ENCODE results near the gene SLC8A1.
A peak's percentile ranks its signal among the peaks of the same experiment; 100 is the strongest.

SLC8A1 gene

DNA sequence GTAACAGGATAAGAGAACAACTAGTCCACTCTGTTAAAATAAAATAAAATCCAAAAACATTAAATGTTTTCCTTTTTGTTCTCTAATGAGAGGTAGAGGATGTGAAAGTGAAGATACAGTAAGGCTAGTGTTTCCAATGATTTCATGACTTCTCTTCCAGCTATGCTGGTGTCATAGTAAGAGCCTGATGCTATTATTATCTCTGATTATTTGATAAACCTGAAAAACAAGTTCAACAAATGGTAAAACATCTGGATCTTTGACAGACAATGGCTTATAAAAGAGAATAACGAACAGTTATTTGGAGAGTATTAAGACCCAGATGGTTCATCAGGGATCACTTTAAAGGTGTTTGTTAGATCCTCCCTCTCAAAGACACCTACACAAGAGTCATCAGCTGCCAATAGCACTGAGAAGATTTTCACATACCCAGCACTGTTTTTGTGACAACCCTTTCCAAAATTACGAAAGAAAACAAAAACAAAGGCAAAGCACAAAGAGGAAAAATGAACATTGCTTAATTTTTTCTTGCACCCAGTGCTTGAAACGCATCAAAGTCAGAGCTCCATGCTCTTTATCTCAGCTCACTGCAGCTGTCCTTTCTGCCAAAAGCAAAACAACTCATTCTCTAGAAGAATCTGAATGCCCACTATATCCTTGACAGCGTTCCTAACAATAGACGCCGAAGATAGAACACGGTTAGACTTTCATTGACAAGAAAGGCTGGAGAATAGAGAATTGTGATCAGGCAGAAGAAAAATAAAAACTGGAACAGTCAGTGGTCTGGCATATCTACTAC lies 168.6 kb downstream of the SLC8A1 start:
- no peaks in the 10 kb centered on the region for H3K9me3 ChIP-seq (ENCODE audit: control insufficient read depth in 1 of 2, low read length in 2 of 2)
- no peaks in the 10 kb centered on the region for H3K27me3 ChIP-seq (ENCODE audit: low read depth, low read length)
- H3K27ac ChIP-seq (ENCODE audit: low read length) = peak overlapping the region; percentile 83
- H3K4me1 ChIP-seq (ENCODE audit: control insufficient read depth in 1 of 2, insufficient read depth in 2 of 2, low read length in 2 of 2) = peaks cover 6 to 28% of the 10 kb centered on the region in 2 donors
- H3K36me3 ChIP-seq (ENCODE audit: control insufficient read depth in 1 of 2, insufficient read depth in 2 of 2, low read length in 2 of 2) = no peaks in the 10 kb centered on the region
- peak overlapping the region; percentile 34 to 61 for H3K4me3 ChIP-seq (ENCODE audit: low read depth in 1 of 2, low read length in 2 of 2)

DNA sequence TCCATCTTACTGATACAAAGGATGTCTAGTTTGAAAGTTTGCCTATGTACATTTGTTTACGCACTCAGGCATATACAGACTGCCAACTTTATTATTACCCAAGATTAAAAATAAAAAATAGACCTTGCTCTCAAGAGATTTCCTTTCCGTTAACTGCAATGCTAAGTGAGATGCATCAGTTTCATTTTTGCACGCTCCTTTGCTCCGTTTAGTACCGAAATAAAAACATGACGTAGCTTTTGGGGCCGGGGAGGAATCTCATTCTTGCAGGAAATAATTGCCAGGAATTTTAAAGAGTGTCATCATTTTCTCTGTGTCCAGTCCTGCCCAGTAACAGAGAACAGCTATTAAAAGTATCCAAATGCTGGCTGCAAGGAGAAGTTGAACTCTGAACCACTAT lies 169.5 kb downstream of the SLC8A1 start:
- Histone ChIP-seq H3K4me3 (ENCODE audit: low read depth in 1 of 2, low read length in 2 of 2) (peak overlapping the region; percentile 34 to 61), H3K27me3 (ENCODE audit: low read depth, low read length) (no peaks in the 10 kb centered on the region), H3K27ac (ENCODE audit: low read length) (peak overlapping the region; percentile 83), H3K36me3 (ENCODE audit: control insufficient read depth in 1 of 2, insufficient read depth in 2 of 2, low read length in 2 of 2) (no peaks in the 10 kb centered on the region), H3K9me3 (ENCODE audit: control insufficient read depth in 1 of 2, low read length in 2 of 2) (no peaks in the 10 kb centered on the region), H3K4me1 (ENCODE audit: control insufficient read depth in 1 of 2, insufficient read depth in 2 of 2, low read length in 2 of 2) (peaks cover 6 to 23% of the 10 kb centered on the region in 2 donors)

DNA sequence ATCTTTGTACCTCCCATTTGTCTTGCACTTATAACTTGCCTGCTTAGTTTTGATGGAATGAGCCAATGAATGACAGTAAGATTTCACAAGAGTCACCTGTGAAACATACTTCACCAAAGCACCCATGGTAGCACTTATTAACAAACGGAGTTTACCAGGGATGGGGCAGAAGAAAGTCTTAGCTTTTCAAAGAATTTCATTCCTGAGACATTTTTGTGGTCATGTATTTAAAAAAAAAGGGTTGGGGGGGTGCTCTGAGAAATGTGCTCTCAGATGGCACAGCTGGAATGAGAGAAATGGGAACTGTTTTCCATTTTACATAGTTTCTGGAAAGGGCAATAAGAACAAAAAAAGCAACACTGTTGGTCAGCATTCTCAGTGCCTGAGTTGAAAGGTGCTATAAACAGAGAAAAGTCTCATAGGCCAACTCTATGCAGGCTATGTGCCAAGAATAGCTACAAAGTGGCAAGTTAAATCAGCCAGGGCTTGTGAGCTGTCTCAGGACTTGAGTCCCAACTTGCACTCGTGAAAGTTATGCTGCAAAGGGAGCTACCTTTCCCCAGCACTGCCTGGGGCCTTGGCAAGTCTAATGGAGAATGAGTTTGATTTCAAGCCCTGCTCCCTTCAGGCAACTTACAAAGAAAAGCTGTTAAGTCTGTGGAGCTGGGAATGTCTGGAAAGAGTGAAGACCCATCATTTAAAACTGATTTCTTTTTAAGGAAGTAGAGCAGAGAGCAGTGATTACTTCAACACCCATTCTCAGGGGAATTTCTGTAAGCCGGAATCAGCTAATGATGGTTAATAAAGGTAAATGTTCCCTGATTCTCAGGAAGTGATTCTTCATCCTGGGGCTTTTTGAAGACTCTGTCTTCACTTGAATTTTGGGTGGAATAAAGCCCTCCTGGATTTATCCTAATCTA lies 170.6 kb downstream of the SLC8A1 start:
- peak overlapping the region in 1 of 2 donors; percentile 61 for H3K4me3 ChIP-seq (ENCODE audit: low read depth in 1 of 2, low read length in 2 of 2)
- H3K36me3 ChIP-seq (ENCODE audit: control insufficient read depth in 1 of 2, insufficient read depth in 2 of 2, low read length in 2 of 2) = no peaks in the 10 kb centered on the region
- H3K27me3 ChIP-seq (ENCODE audit: low read depth, low read length) = no peaks in the 10 kb centered on the region
- H3K9me3 ChIP-seq (ENCODE audit: control insufficient read depth in 1 of 2, low read length in 2 of 2) = no peaks in the 10 kb centered on the region
- H3K27ac ChIP-seq (ENCODE audit: low read length) = peak overlapping the region; percentile 83
- peaks cover 6 to 18% of the 10 kb centered on the region in 2 donors for H3K4me1 ChIP-seq (ENCODE audit: control insufficient read depth in 1 of 2, insufficient read depth in 2 of 2, low read length in 2 of 2)

DNA sequence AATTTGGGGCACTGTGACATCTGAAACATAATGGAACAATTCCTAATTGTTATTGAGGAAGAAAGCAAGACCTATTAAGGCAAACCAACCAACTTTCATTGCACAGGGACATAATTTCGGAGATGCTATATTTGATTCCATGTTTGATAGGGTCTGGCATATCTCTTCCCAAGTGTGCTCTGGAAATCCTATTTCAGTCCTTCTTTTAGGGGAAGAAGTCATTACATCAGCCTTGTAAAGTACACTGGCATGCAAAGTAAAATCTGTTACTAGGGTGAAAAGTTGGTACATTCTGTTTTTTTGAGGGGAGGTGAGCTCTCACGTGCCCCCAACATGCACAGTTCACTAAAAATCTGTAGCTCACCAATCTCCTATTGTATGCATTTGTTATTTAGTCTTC lies 172.4 kb downstream of the SLC8A1 start:
- Histone ChIP-seq H3K4me1 (ENCODE audit: control insufficient read depth in 1 of 2, insufficient read depth in 2 of 2, low read length in 2 of 2) (peaks cover 6 to 14% of the 10 kb centered on the region in 2 donors), H3K4me3 (ENCODE audit: low read depth in 1 of 2, low read length in 2 of 2) (peak overlapping the region; percentile 28 to 46), H3K9me3 (ENCODE audit: control insufficient read depth in 1 of 2, low read length in 2 of 2) (no peaks in the 10 kb centered on the region), H3K27ac (ENCODE audit: low read length) (peak overlapping the region; percentile 30), H3K27me3 (ENCODE audit: low read depth, low read length) (no peaks in the 10 kb centered on the region), H3K36me3 (ENCODE audit: control insufficient read depth in 1 of 2, insufficient read depth in 2 of 2, low read length in 2 of 2) (no peaks in the 10 kb centered on the region)

DNA sequence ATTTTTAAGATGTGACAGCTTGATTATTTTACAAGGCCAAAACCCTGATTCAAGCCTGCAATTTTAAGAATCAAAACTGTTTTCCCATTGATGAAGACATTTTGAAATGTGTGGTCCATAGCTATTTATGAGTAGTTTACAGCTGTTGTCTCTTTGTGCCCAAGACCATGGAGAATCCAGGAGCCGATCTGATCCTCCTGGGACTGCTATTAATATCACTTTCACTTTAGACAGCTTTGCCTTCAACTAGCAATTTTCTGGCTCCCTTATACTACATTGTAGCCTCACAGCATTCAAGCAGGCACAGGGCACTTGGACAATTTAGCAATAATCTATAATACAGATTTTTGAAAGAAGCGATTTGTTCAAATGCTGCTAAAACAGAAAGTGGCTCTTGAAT lies 172.9 kb downstream of the SLC8A1 start:
- peak overlapping the region; percentile 30 for H3K27ac ChIP-seq (ENCODE audit: low read length)
- H3K36me3 ChIP-seq (ENCODE audit: control insufficient read depth in 1 of 2, insufficient read depth in 2 of 2, low read length in 2 of 2) = no peaks in the 10 kb centered on the region

DNA sequence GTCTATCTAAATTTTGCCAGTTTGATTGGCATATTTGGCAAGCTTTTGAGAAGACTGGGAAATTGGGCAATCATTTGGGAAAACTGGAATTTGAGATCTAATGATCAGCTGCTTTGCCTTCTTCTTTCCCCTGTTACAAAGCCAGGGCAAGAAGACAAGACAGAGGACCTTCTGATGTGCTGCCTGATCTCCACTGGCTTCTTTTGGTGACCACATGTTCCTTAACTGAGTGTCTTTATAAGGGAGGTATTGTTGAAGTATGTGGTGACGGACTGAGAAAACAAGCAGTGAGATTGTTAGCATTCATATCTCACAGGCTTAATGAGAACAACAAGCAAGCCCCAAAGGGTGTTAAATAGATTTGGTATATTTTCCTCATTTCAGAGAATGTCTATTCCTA lies 175.8 kb downstream of the SLC8A1 start:
- Histone ChIP-seq H3K27ac (ENCODE audit: low read length) (no peak overlapping the region), H3K4me1 (ENCODE audit: control insufficient read depth in 1 of 2, insufficient read depth in 2 of 2, low read length in 2 of 2) (peaks cover 4 to 19% of the 10 kb centered on the region in 2 donors), H3K36me3 (ENCODE audit: control insufficient read depth in 1 of 2, insufficient read depth in 2 of 2, low read length in 2 of 2) (no peaks in the 10 kb centered on the region), H3K9me3 (ENCODE audit: control insufficient read depth in 1 of 2, low read length in 2 of 2) (no peaks in the 10 kb centered on the region), H3K4me3 (ENCODE audit: low read depth in 1 of 2, low read length in 2 of 2) (no peak overlapping the region), H3K27me3 (ENCODE audit: low read depth, low read length) (no peaks in the 10 kb centered on the region)

More for the DNA sequence above, 172.9 kb downstream of the SLC8A1 start:
- no peaks in the 10 kb centered on the region for H3K9me3 ChIP-seq (ENCODE audit: control insufficient read depth in 1 of 2, low read length in 2 of 2)
- H3K27me3 ChIP-seq (ENCODE audit: low read depth, low read length) = no peaks in the 10 kb centered on the region
- H3K4me3 ChIP-seq (ENCODE audit: low read depth in 1 of 2, low read length in 2 of 2) = peak overlapping the region; percentile 28 to 46
- H3K4me1 ChIP-seq (ENCODE audit: control insufficient read depth in 1 of 2, insufficient read depth in 2 of 2, low read length in 2 of 2) = peaks cover 6 to 18% of the 10 kb centered on the region in 2 donors

DNA sequence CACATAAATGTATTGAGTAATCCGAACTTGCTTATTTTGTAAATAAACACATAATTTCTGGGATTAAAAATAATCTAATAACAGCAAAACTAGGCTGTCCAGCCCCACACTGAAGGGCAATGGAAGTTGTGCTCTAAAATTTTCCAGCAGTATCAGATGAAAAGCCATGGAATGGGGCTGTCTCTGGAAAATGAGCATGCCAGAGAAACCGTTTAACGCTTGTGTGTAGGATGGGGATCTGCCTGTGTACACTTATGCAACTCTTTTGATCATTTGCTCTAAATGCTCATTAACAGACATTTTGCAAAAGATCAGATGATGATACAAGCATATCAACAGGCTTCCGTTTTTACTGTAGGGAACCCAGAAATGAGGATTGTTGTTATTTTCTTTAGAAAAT lies 177.6 kb downstream of the SLC8A1 start:
- H3K27me3 ChIP-seq (ENCODE audit: low read depth, low read length) = no peaks in the 10 kb centered on the region
- no peaks in the 10 kb centered on the region for H3K9me3 ChIP-seq (ENCODE audit: control insufficient read depth in 1 of 2, low read length in 2 of 2)
- no peak overlapping the region for H3K27ac ChIP-seq (ENCODE audit: low read length)
- H3K4me3 ChIP-seq (ENCODE audit: low read depth in 1 of 2, low read length in 2 of 2) = no peak overlapping the region
- H3K4me1 ChIP-seq (ENCODE audit: control insufficient read depth in 1 of 2, insufficient read depth in 2 of 2, low read length in 2 of 2) = peaks cover 0 to 16% of the 10 kb centered on the region in 2 donors
- no peaks in the 10 kb centered on the region for H3K36me3 ChIP-seq (ENCODE audit: control insufficient read depth in 1 of 2, insufficient read depth in 2 of 2, low read length in 2 of 2)

DNA sequence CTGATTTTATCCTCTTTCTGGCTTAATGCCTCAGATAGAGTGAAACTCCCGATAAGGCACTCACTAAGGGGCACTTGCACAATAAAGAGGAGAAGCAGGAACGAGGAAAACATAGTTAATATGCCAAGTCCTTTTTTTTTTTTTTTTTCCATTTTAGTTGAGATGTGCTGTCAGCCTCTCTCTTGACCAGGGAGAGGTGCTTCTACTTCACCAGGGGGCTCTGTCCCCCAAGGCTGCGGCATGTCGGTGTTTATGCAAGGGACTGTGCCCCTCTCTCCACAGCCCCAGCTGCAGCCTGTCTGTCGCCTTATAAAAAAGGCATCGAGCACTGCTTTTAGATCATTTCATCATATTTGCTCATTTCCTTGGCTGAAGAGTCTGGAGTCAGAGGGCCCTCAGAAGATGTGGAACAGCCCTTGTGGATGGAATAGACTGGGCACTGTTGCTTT lies 178.1 kb downstream of the SLC8A1 start:
- H3K4me1 ChIP-seq (ENCODE audit: control insufficient read depth in 1 of 2, insufficient read depth in 2 of 2, low read length in 2 of 2) = peaks cover 0 to 16% of the 10 kb centered on the region in 2 donors

DNA sequence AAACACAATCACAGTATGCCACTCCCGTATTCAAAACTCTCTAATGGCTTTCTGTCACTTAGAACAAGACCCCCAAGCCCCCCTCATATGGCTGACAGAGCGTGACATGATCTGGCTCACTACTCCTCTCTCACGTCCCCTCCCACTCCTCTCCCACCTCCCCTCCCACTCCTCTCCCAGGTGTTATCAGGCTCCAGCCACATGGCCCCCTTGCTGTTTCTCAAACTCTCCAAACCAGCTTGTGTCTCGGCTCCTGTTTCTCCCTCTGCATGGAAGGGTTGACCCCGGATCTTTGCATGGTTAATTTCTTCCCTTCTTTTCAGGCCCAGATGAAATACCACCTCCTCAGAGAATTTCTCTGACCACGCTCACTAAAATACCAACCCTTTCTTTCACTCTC lies 180.8 kb downstream of the SLC8A1 start:
- H3K27ac ChIP-seq (ENCODE audit: low read length) = no peak overlapping the region

More for the DNA sequence above, 178.1 kb downstream of the SLC8A1 start:
- H3K9me3 ChIP-seq (ENCODE audit: control insufficient read depth in 1 of 2, low read length in 2 of 2) = no peaks in the 10 kb centered on the region
- H3K27ac ChIP-seq (ENCODE audit: low read length) = no peak overlapping the region
- no peak overlapping the region for H3K4me3 ChIP-seq (ENCODE audit: low read depth in 1 of 2, low read length in 2 of 2)
- H3K27me3 ChIP-seq (ENCODE audit: low read depth, low read length) = no peaks in the 10 kb centered on the region
- no peaks in the 10 kb centered on the region for H3K36me3 ChIP-seq (ENCODE audit: control insufficient read depth in 1 of 2, insufficient read depth in 2 of 2, low read length in 2 of 2)

DNA sequence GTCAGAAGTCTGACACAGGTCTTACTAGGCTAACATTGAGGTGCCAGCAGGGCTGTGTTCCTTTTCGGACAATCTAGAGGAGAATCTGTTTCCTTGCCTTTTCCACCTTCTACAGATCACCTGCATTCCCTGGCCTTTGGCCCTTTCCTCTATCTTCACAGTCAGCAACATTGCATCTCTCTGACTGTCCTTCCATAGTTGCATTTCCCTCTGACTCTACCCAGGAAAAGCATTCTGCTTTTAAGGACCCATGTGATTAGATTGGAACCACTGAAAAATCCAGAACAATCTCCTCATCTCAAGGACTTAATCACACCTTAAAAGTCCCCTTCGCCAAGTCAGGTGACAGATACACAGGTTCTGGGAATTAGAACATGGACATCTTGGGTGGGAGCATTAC lies 181.5 kb downstream of the SLC8A1 start:
- no peaks in the 10 kb centered on the region for H3K9me3 ChIP-seq (ENCODE audit: control insufficient read depth in 1 of 2, low read length in 2 of 2)
- peaks cover 0 to 16% of the 10 kb centered on the region in 2 donors for H3K4me1 ChIP-seq (ENCODE audit: control insufficient read depth in 1 of 2, insufficient read depth in 2 of 2, low read length in 2 of 2)
- H3K4me3 ChIP-seq (ENCODE audit: low read depth in 1 of 2, low read length in 2 of 2) = no peak overlapping the region
- no peaks in the 10 kb centered on the region for H3K36me3 ChIP-seq (ENCODE audit: control insufficient read depth in 1 of 2, insufficient read depth in 2 of 2, low read length in 2 of 2)
- no peak overlapping the region for H3K27ac ChIP-seq (ENCODE audit: low read length)
- no peaks in the 10 kb centered on the region for H3K27me3 ChIP-seq (ENCODE audit: low read depth, low read length)

More for the DNA sequence above, 180.8 kb downstream of the SLC8A1 start:
- H3K4me1 ChIP-seq (ENCODE audit: control insufficient read depth in 1 of 2, insufficient read depth in 2 of 2, low read length in 2 of 2) = peaks cover 0 to 16% of the 10 kb centered on the region in 2 donors
- no peaks in the 10 kb centered on the region for H3K36me3 ChIP-seq (ENCODE audit: control insufficient read depth in 1 of 2, insufficient read depth in 2 of 2, low read length in 2 of 2)
- no peaks in the 10 kb centered on the region for H3K27me3 ChIP-seq (ENCODE audit: low read depth, low read length)
- H3K9me3 ChIP-seq (ENCODE audit: control insufficient read depth in 1 of 2, low read length in 2 of 2) = no peaks in the 10 kb centered on the region
- H3K4me3 ChIP-seq (ENCODE audit: low read depth in 1 of 2, low read length in 2 of 2) = no peak overlapping the region

DNA sequence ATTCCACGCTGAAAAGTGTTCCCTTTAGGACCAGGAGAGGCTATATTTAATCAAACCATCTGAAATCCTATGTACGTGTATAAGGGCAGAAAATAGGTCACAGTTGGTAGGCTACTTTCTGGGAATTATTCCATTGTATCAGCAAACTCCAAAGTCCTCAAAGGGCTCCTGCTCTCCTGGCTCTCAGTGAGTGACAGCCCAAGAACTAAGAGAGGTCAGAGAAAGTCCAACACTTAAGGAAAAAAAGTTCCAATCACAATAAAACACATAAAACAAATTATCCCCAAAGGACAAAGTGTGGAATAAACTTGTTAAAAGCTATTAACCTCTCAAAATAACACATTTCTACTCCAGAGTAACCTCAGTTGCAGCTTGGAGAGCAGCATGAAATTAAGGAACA lies 183.3 kb downstream of the SLC8A1 start:
- Histone ChIP-seq H3K27me3 (ENCODE audit: low read depth, low read length) (no peaks in the 10 kb centered on the region), H3K36me3 (ENCODE audit: control insufficient read depth in 1 of 2, insufficient read depth in 2 of 2, low read length in 2 of 2) (no peaks in the 10 kb centered on the region), H3K27ac (ENCODE audit: low read length) (no peak overlapping the region), H3K9me3 (ENCODE audit: control insufficient read depth in 1 of 2, low read length in 2 of 2) (no peaks in the 10 kb centered on the region), H3K4me1 (ENCODE audit: control insufficient read depth in 1 of 2, insufficient read depth in 2 of 2, low read length in 2 of 2) (peaks cover 0 to 7% of the 10 kb centered on the region in 2 donors), H3K4me3 (ENCODE audit: low read depth in 1 of 2, low read length in 2 of 2) (no peak overlapping the region)

All from muscle layer of duodenum (tissue), 2 donors.